ENCODE results near the gene SMIM21. TPM values are rescaled to one million over a fixed set of nuclear protein-coding genes. Genes with fewer than 3 reads are reported as not detected.

Gene SMIM21
- total RNA-seq, 2 experiments from 2014 or later, result not detected

- intact Hi-C loops (cut with DNase I, micrococcal nuclease), result no loop called here
- H3K4me1 Mint-ChIP-seq, result no peaks in the 10 kb centered on the region
- DNase-seq (no peak), ATAC-seq (no peak)
- POLR2A ChIA-PET, result no interaction called here
- no peak overlapping the region for H3K27ac Mint-ChIP-seq
- no peaks in the 10 kb centered on the region for H3K9me3 Mint-ChIP-seq (ENCODE audit: low read depth)
- CTCF ChIA-PET, result interaction anchor here (0.5 kb wide), 1 partner anchor 38 kb away, joined by 4 read pairs; no protein-coding TSS in a partner anchor
- H3K36me3 Mint-ChIP-seq (ENCODE audit: low read depth), result no peaks in the 10 kb centered on the region
- no peak overlapping the region for H3K4me3 Mint-ChIP-seq
- H3K27me3 Mint-ChIP-seq, result peaks cover 14% of the 10 kb centered on the region
Measured at GRCh38 chr18:75392226-75392578, 35.3 kb downstream of the SMIM21 start.

DNA sequence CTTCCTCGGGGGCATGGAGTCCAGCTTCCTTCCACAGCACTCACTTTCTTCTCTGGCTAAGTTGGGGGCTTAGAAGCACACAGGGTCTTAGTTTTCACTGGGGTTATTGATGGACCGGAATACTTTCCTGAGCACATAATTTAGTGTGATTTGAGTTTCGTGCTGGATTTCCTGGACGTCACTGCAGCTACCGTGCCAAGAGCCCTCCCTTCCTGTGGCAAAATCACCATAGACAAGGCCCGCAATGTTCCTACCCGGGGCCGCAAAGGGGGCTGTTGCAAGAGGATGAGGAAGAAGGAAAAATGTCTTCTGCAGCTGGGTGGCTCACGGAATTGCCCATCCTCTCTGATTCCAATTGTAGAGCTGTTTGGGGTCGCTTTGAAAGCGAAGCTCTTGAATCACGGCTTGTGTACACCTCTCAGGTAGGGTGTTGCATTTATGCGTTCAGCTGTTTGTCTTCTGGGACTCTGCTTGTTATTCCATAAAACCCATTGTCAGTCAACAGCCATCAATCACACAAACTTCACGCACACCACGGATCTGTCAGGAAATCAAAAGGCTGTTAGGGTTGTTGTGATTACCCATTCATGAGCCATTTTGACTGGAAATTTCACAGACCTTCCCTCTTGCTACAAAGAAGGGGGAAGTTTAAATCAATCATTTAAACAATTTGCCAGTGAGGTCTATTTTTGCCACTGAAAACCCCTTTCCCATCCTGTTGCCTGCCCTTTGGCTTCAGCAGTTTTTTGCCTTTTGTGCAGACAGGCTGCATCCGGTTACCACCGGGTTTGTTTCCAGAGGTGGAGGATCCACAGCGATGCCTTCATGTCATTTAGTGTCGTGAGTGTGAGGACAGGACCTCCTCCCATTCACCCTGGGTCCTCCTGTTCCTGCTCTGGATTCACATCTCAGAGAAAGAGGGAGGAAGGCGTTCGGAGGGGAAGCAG, 36.0 kb downstream of the SMIM21 start:
- intact Hi-C loops (cut with DNase I, micrococcal nuclease), result no loop called here
- CTCF ChIA-PET, result no interaction called here
- no peak for DNase-seq
- ATAC-seq, result no peak
- Mint-ChIP-seq H3K27ac (no peak overlapping the region), H3K4me1 (no peaks in the 10 kb centered on the region), H3K27me3 (peaks cover 14% of the 10 kb centered on the region), H3K4me3 (no peak overlapping the region), H3K36me3 (ENCODE audit: low read depth) (no peaks in the 10 kb centered on the region), H3K9me3 (ENCODE audit: low read depth) (no peaks in the 10 kb centered on the region)
- POLR2A ChIA-PET, result no interaction called here

- POLR2A ChIA-PET, result no interaction called here
- Mint-ChIP-seq H3K27me3 (peaks cover 15% of the 10 kb centered on the region), H3K9me3 (ENCODE audit: low read depth) (no peaks in the 10 kb centered on the region), H3K4me1 (no peaks in the 10 kb centered on the region), H3K27ac (no peak overlapping the region), H3K4me3 (no peak overlapping the region), H3K36me3 (ENCODE audit: low read depth) (no peaks in the 10 kb centered on the region)
- ATAC-seq (no peak), DNase-seq (no peak)
- CTCF ChIA-PET, result no interaction called here
- intact Hi-C loops (cut with DNase I, micrococcal nuclease), result no loop called here
Measured at GRCh38 chr18:75390854-75391253, 36.6 kb downstream of the SMIM21 start.

GRCh38 chr18:75384144-75384543, 43.4 kb downstream of the SMIM21 start:
- no peak for DNase-seq
- intact Hi-C loops (cut with DNase I, micrococcal nuclease), result no loop called here
- ChIA-PET CTCF (no interaction called here), POLR2A (no interaction called here)
- Mint-ChIP-seq H3K27ac (no peak overlapping the region), H3K4me1 (no peaks in the 10 kb centered on the region), H3K4me3 (no peak overlapping the region), H3K9me3 (ENCODE audit: low read depth) (no peaks in the 10 kb centered on the region), H3K36me3 (ENCODE audit: low read depth) (no peaks in the 10 kb centered on the region), H3K27me3 (peaks cover 17% of the 10 kb centered on the region)
- ATAC-seq, result no peak

DNA sequence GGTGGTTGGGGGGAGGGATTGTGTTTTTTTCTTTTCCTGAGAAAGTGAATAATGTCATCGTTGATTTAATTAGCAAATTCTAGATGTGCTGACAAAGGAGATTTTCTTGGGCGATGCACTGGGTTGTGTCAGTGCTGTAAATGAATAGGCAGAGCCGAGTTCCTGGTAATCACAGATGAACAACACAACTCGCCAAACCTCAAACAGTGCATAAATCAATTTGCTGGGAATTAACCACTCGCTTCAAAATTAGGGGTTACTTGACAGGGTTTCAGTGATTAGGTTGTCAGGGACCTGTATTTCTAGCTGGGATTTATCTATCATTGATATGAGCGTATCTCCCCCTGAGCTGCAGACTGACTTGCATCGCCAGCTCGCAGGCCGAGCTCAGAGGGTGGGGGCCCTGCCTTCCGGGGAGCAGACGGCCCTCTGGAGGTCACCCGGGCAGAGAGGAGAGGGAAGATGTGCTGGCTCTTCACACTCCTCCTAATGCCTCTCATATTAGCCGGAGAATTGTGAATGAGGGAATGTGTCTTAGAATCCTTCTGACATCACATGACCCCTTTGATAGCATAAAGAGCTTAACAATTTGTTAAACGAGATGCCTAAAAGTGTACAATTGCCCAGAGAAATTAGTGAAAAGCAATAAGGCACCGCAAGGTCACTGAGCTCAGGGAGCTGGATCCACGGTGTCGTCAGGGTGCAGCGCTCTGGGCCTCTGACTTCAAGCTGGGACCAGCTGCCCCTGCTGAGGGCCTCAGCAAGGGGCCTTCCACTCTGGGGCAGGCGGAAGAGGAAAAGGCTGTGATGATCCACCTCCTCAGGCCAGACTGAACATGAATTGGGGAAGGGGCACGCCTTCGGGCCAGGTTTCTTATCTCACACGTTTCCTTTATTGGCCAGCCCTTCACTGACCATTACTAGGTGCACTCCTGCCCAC, 48.9 kb downstream of the SMIM21 start:
- intact Hi-C loops (cut with DNase I, micrococcal nuclease), result no loop called here
- no peak for ATAC-seq

DNA sequence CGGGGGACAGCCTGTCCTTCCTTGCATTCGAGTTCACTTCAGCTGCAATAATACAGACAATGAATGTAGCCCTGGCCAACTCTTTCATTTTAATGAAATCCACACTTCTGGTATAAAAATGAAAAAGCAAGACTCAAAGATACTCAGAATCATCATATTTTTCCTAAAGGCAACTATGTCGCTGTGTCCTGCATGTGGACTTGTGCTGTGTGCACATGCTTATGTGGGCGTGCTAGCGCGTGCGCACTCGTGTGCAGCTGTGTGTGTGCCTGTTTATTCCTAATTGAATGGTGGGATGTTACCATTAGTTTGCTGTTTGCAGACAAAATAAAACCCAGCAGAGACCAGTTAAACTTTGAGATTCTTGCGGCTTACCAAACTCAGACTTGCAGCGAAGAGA, 49.6 kb downstream of the SMIM21 start:
- DNase-seq (no peak), ATAC-seq (no peak)
- Mint-ChIP-seq H3K36me3 (ENCODE audit: low read depth) (no peaks in the 10 kb centered on the region), H3K27me3 (peaks cover 9% of the 10 kb centered on the region), H3K4me1 (no peaks in the 10 kb centered on the region), H3K27ac (no peak overlapping the region), H3K4me3 (no peak overlapping the region), H3K9me3 (ENCODE audit: low read depth) (no peaks in the 10 kb centered on the region)
- ChIA-PET POLR2A (no interaction called here), CTCF (no interaction called here)
- intact Hi-C loops (cut with DNase I, micrococcal nuclease), result no loop called here

More for the DNA sequence above, 48.9 kb downstream of the SMIM21 start:
- Mint-ChIP-seq H3K4me3 (no peak overlapping the region), H3K27me3 (peaks cover 13% of the 10 kb centered on the region), H3K9me3 (ENCODE audit: low read depth) (no peaks in the 10 kb centered on the region), H3K36me3 (ENCODE audit: low read depth) (no peaks in the 10 kb centered on the region), H3K27ac (no peak overlapping the region), H3K4me1 (no peaks in the 10 kb centered on the region)
- CTCF ChIA-PET, result interaction anchor here (0.7 kb wide), 1 partner anchor 28 kb away, joined by 3 read pairs; no protein-coding TSS in a partner anchor
- POLR2A ChIA-PET, result no interaction called here
- DNase-seq, result no peak

DNA sequence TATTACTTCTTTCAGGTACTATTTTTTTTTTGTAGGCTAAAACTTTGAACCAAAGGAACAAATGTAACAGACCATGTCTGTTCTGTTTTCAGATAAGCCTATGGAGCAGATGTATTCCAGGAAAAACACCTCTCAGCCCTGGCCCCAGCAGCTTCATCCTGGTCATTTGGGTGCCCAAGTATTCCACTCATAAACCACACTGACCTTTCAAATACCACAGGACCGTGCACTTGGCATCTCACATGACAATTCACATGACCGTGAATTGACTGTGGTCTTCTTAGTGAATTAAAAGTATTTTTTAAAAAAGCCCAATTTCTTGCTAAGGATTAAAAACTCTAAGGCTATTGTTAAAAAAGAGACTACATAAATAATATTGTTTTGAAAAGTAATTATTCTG, 50.2 kb downstream of the SMIM21 start:
- DNase-seq (no peak), ATAC-seq (no peak)
- H3K27me3 Mint-ChIP-seq, result peaks cover 8% of the 10 kb centered on the region
- no peaks in the 10 kb centered on the region for H3K4me1 Mint-ChIP-seq
- H3K9me3 Mint-ChIP-seq (ENCODE audit: low read depth), result no peaks in the 10 kb centered on the region
- no peak overlapping the region for H3K27ac Mint-ChIP-seq
- no peak overlapping the region for H3K4me3 Mint-ChIP-seq
- POLR2A ChIA-PET, result no interaction called here
- intact Hi-C loops (cut with DNase I, micrococcal nuclease), result no loop called here
- no peaks in the 10 kb centered on the region for H3K36me3 Mint-ChIP-seq (ENCODE audit: low read depth)
- CTCF ChIA-PET, result no interaction called here

- Mint-ChIP-seq H3K4me3 (no peak overlapping the region), H3K27ac (no peak overlapping the region)
- no peak for ATAC-seq
Measured at GRCh38 chr18:75376004-75376403, 51.5 kb downstream of the SMIM21 start.

GRCh38 chr18:75375341-75375740, 52.2 kb downstream of the SMIM21 start:
- no peaks in the 10 kb centered on the region for H3K36me3 Mint-ChIP-seq (ENCODE audit: low read depth)
- CTCF ChIA-PET, result no interaction called here
- H3K4me1 Mint-ChIP-seq, result no peaks in the 10 kb centered on the region
- no peak for ATAC-seq
- no peak for DNase-seq
- no peak overlapping the region for H3K4me3 Mint-ChIP-seq
- peaks cover 6% of the 10 kb centered on the region for H3K27me3 Mint-ChIP-seq
- no peak overlapping the region for H3K27ac Mint-ChIP-seq
- H3K9me3 Mint-ChIP-seq (ENCODE audit: low read depth), result no peaks in the 10 kb centered on the region
- intact Hi-C loops (cut with DNase I, micrococcal nuclease), result no loop called here
- POLR2A ChIA-PET, result no interaction called here

More at GRCh38 chr18:75376004-75376403, 51.5 kb downstream of the SMIM21 start:
- no peaks in the 10 kb centered on the region for H3K4me1 Mint-ChIP-seq
- H3K27me3 Mint-ChIP-seq, result peaks cover 6% of the 10 kb centered on the region
- ChIA-PET POLR2A (no interaction called here), CTCF (no interaction called here)
- intact Hi-C loops (cut with DNase I, micrococcal nuclease), result no loop called here
- no peaks in the 10 kb centered on the region for H3K9me3 Mint-ChIP-seq (ENCODE audit: low read depth)
- DNase-seq, result peak; percentile 11
- no peaks in the 10 kb centered on the region for H3K36me3 Mint-ChIP-seq (ENCODE audit: low read depth)

DNA sequence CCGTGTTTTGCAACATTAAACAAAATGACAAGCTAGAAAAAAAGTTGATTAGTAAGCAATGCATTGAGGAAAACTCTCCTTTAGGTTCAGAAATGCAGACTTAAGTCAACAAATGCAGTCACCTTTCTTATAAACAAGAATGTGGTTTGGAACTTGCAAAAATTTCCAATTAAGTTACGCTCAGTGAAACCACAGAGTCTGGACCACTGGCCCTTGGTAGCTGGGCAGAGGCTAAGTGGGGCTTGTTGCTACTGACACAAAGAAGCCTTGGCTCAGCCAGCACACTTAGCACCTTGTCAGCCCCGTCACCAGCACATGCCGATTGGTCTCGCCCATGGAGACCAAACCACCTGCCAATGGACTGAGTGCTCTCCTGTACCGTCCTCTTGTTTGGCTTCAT, 53.0 kb downstream of the SMIM21 start:
- H3K27ac Mint-ChIP-seq, result no peak overlapping the region
- no peak overlapping the region for H3K4me3 Mint-ChIP-seq
- intact Hi-C loops (cut with DNase I, micrococcal nuclease), result no loop called here
- no peaks in the 10 kb centered on the region for H3K4me1 Mint-ChIP-seq
- ChIA-PET CTCF (no interaction called here), POLR2A (no interaction called here)
- peaks cover 3% of the 10 kb centered on the region for H3K27me3 Mint-ChIP-seq
- no peaks in the 10 kb centered on the region for H3K9me3 Mint-ChIP-seq (ENCODE audit: low read depth)
- no peaks in the 10 kb centered on the region for H3K36me3 Mint-ChIP-seq (ENCODE audit: low read depth)
- no peak for ATAC-seq
- DNase-seq, result no peak

GRCh38 chr18:75369026-75369721, 58.3 kb downstream of the SMIM21 start:
- ChIA-PET CTCF (interaction anchor here (0.6 kb wide), 1 partner anchor 245 kb away, joined by 3 read pairs; no protein-coding TSS in a partner anchor), POLR2A (interaction anchor here (0.5 kb wide), 1 partner anchor 1082 kb away, joined by 3 read pairs; no protein-coding TSS in a partner anchor)
- H3K27ac Mint-ChIP-seq, result no peak overlapping the region
- H3K4me1 Mint-ChIP-seq, result peaks cover 4% of the 10 kb centered on the region
- intact Hi-C loops (cut with DNase I, micrococcal nuclease), result no loop called here
- no peaks in the 10 kb centered on the region for H3K27me3 Mint-ChIP-seq
- DNase-seq (no peak), ATAC-seq (no peak)
- no peaks in the 10 kb centered on the region for H3K36me3 Mint-ChIP-seq (ENCODE audit: low read depth)
- H3K9me3 Mint-ChIP-seq (ENCODE audit: low read depth), result no peaks in the 10 kb centered on the region
- no peak overlapping the region for H3K4me3 Mint-ChIP-seq

Measured in activated CD4-positive, alpha-beta T cell treated with anti-CD3 and anti-CD28 coated beads for 36 hours (primary cell).